Colon (tissue), 2 donors: ENCODE measurements around the gene AKAP3.

Experiments used
- FAIRE-seq: peaks from 2 replicates; lab custom pipeline; 2012; peaks lifted over from hg19 to GRCh38; lab: Jason Lieb, UNC
- donor health status: control.
- donor health status: control.

AKAP3 gene

GRCh38 chr12:4648501-4649357, at the start of gene AKAP3, which contains the start of gene NDUFA9:
Gene AKAP3, minus strand, starts transcription at chr12:4649051. Its CDS starts 10,855 bp downstream, at chr12:4638196.
Gene NDUFA9, plus strand, starts transcription at chr12:4649114. Its CDS starts 13 bp downstream, at chr12:4649127.
- FAIRE-seq, result peak; percentile 77

- FAIRE-seq, result no peak
These were observed 41.9 kb upstream of the AKAP3 start for GRCh38 chr12:4690760-4691159.

GRCh38 chr12:4685317-4685716, 36.5 kb upstream of the AKAP3 start:
- FAIRE-seq, result no peak

GRCh38 chr12:4681732-4682131, 32.9 kb upstream of the AKAP3 start:
- no peak for FAIRE-seq

GRCh38 chr12:4679711-4680110, 30.9 kb upstream of the AKAP3 start:
- no peak for FAIRE-seq

GRCh38 chr12:4665236-4665635, 16.4 kb upstream of the AKAP3 start:
- FAIRE-seq, result no peak

- FAIRE-seq, result no peak
These were observed 15.2 kb upstream of the AKAP3 start for GRCh38 chr12:4663971-4664505.

- no peak for FAIRE-seq
These were observed 4.8 kb upstream of the AKAP3 start for GRCh38 chr12:4653691-4654090.

GRCh38 chr12:4653257-4653656, 4.4 kb upstream of the AKAP3 start:
- no peak for FAIRE-seq

- FAIRE-seq, result no peak
These were observed 459 bp upstream of the AKAP3 start for GRCh38 chr12:4649358-4649661.

- FAIRE-seq, result no peak
These were observed 749 bp downstream of the AKAP3 start for GRCh38 chr12:4648104-4648500.

- FAIRE-seq, result no peak
These were observed 3.8 kb downstream of the AKAP3 start for GRCh38 chr12:4645023-4645422.

GRCh38 chr12:4643747-4644146, 5.1 kb downstream of the AKAP3 start:
- no peak for FAIRE-seq

- no peak for FAIRE-seq
These were observed 18.6 kb downstream of the AKAP3 start for GRCh38 chr12:4630262-4630661.

- FAIRE-seq, result no peak
These were observed 20.4 kb downstream of the AKAP3 start for GRCh38 chr12:4628406-4628805.

GRCh38 chr12:4626543-4626942, 22.3 kb downstream of the AKAP3 start:
- FAIRE-seq, result no peak

GRCh38 chr12:4621511-4621910, 27.3 kb downstream of the AKAP3 start:
- FAIRE-seq, result no peak

- no peak for FAIRE-seq
These were observed 33.2 kb downstream of the AKAP3 start for GRCh38 chr12:4615667-4616066.

- FAIRE-seq, result no peak
These were observed 38.4 kb downstream of the AKAP3 start for GRCh38 chr12:4610481-4610880.

GRCh38 chr12:4609071-4609470, 39.8 kb downstream of the AKAP3 start:
- no peak for FAIRE-seq

- no peak for FAIRE-seq
These were observed 41.8 kb downstream of the AKAP3 start for GRCh38 chr12:4607056-4607455.

GRCh38 chr12:4604684-4605193, 44.1 kb downstream of the AKAP3 start:
- FAIRE-seq, result no peak

GRCh38 chr12:4603946-4604345, 44.9 kb downstream of the AKAP3 start:
- FAIRE-seq, result no peak

GRCh38 chr12:4603421-4603820, 45.4 kb downstream of the AKAP3 start:
- FAIRE-seq, result no peak
